ENCODE measurements around the gene MEF2C. TPM values are rescaled to one million over a fixed set of nuclear protein-coding genes. Genes with fewer than 3 reads are reported as not detected.

The MEF2C gene
- total RNA-seq, 2 experiments from 2014 or later: 0.06 to 0.19 TPM

- no peak overlapping the region for H3K27ac Mint-ChIP-seq
- no peaks in the 10 kb centered on the region for H3K9me3 Mint-ChIP-seq (ENCODE audit: low read depth)
- no peaks in the 10 kb centered on the region for H3K4me1 Mint-ChIP-seq
- DNase-seq: no peak
- H3K36me3 Mint-ChIP-seq: no peaks in the 10 kb centered on the region
- ATAC-seq: no peak
- H3K27me3 Mint-ChIP-seq: no peaks in the 10 kb centered on the region
- CTCF ChIA-PET: no interaction called here
- H3K4me3 Mint-ChIP-seq: no peak overlapping the region
Measured at GRCh38 chr5:88838500-88838899, 44.5 kb downstream of the MEF2C start.

- DNase-seq: no peak
- no peaks in the 10 kb centered on the region for H3K9me3 Mint-ChIP-seq (ENCODE audit: low read depth)
- CTCF ChIA-PET: no interaction called here
- H3K36me3 Mint-ChIP-seq: no peaks in the 10 kb centered on the region
- H3K27ac Mint-ChIP-seq: no peak overlapping the region
- no peak overlapping the region for H3K4me3 Mint-ChIP-seq
- no peak for ATAC-seq
- peaks cover 1% of the 10 kb centered on the region for H3K4me1 Mint-ChIP-seq
- H3K27me3 Mint-ChIP-seq: no peaks in the 10 kb centered on the region
Measured at GRCh38 chr5:88837817-88838216, 45.2 kb downstream of the MEF2C start.

- no peaks in the 10 kb centered on the region for H3K36me3 Mint-ChIP-seq
- no peaks in the 10 kb centered on the region for H3K27me3 Mint-ChIP-seq
- CTCF ChIA-PET: interaction anchor here (0.7 kb wide), 1 partner anchor 1293 kb away, joined by 4 read pairs; no protein-coding TSS in a partner anchor
- H3K9me3 Mint-ChIP-seq (ENCODE audit: low read depth): no peaks in the 10 kb centered on the region
- H3K27ac Mint-ChIP-seq: no peak overlapping the region
- ATAC-seq (no peak), DNase-seq (no peak)
- H3K4me1 Mint-ChIP-seq: peaks cover 1% of the 10 kb centered on the region
- no peak overlapping the region for H3K4me3 Mint-ChIP-seq
Measured at GRCh38 chr5:88837222-88837621, 45.8 kb downstream of the MEF2C start.

- H3K4me1 Mint-ChIP-seq: peaks cover 1% of the 10 kb centered on the region
- H3K4me3 Mint-ChIP-seq: no peak overlapping the region
- H3K36me3 Mint-ChIP-seq: no peaks in the 10 kb centered on the region
- H3K9me3 Mint-ChIP-seq (ENCODE audit: low read depth): no peaks in the 10 kb centered on the region
- no peak for ATAC-seq
- H3K27ac Mint-ChIP-seq: no peak overlapping the region
- DNase-seq: no peak
- H3K27me3 Mint-ChIP-seq: no peaks in the 10 kb centered on the region
- CTCF ChIA-PET: no interaction called here
Measured at GRCh38 chr5:88836195-88836838, 46.7 kb downstream of the MEF2C start.

GRCh38 chr5:88834499-88834898, 48.5 kb downstream of the MEF2C start:
- CTCF ChIA-PET: no interaction called here
- H3K4me3 Mint-ChIP-seq: no peak overlapping the region
- H3K36me3 Mint-ChIP-seq: no peaks in the 10 kb centered on the region
- H3K9me3 Mint-ChIP-seq (ENCODE audit: low read depth): no peaks in the 10 kb centered on the region
- no peak for DNase-seq
- H3K27ac Mint-ChIP-seq: no peak overlapping the region
- no peaks in the 10 kb centered on the region for H3K27me3 Mint-ChIP-seq
- H3K4me1 Mint-ChIP-seq: peaks cover 1% of the 10 kb centered on the region
- ATAC-seq: no peak

GRCh38 chr5:88834131-88834462, 48.9 kb downstream of the MEF2C start:
- Mint-ChIP-seq H3K27ac (no peak overlapping the region), H3K36me3 (no peaks in the 10 kb centered on the region), H3K27me3 (no peaks in the 10 kb centered on the region), H3K9me3 (ENCODE audit: low read depth) (no peaks in the 10 kb centered on the region), H3K4me3 (no peak overlapping the region), H3K4me1 (peaks cover 2% of the 10 kb centered on the region)
- CTCF ChIA-PET: no interaction called here
- DNase-seq (no peak), ATAC-seq (no peak)

- Mint-ChIP-seq H3K4me3 (no peak overlapping the region), H3K4me1 (peaks cover 5% of the 10 kb centered on the region), H3K9me3 (ENCODE audit: low read depth) (no peaks in the 10 kb centered on the region), H3K27me3 (no peaks in the 10 kb centered on the region), H3K27ac (no peak overlapping the region), H3K36me3 (no peaks in the 10 kb centered on the region)
- peak; percentile 53 for ATAC-seq
- CTCF ChIA-PET: no interaction called here
- no peak for DNase-seq
Measured at GRCh38 chr5:88833371-88834130, 49.4 kb downstream of the MEF2C start.

- CTCF ChIA-PET: no interaction called here
- Mint-ChIP-seq H3K4me3 (no peak overlapping the region), H3K4me1 (peaks cover 16% of the 10 kb centered on the region), H3K27me3 (no peaks in the 10 kb centered on the region), H3K36me3 (no peaks in the 10 kb centered on the region), H3K9me3 (ENCODE audit: low read depth) (no peaks in the 10 kb centered on the region), H3K27ac (no peak overlapping the region)
- DNase-seq (no peak), ATAC-seq (no peak)
Measured at GRCh38 chr5:88831816-88832215, 51.2 kb downstream of the MEF2C start.

GRCh38 chr5:88830567-88830966, 52.4 kb downstream of the MEF2C start:
- DNase-seq (no peak), ATAC-seq (no peak)
- H3K4me3 Mint-ChIP-seq: no peak overlapping the region
- H3K4me1 Mint-ChIP-seq: peaks cover 16% of the 10 kb centered on the region
- H3K36me3 Mint-ChIP-seq: no peaks in the 10 kb centered on the region
- no peak overlapping the region for H3K27ac Mint-ChIP-seq
- CTCF ChIA-PET: no interaction called here
- H3K27me3 Mint-ChIP-seq: no peaks in the 10 kb centered on the region
- no peaks in the 10 kb centered on the region for H3K9me3 Mint-ChIP-seq (ENCODE audit: low read depth)

- no peaks in the 10 kb centered on the region for H3K27me3 Mint-ChIP-seq
- no peak for DNase-seq
- CTCF ChIA-PET: no interaction called here
- peaks cover 16% of the 10 kb centered on the region for H3K4me1 Mint-ChIP-seq
- no peaks in the 10 kb centered on the region for H3K9me3 Mint-ChIP-seq (ENCODE audit: low read depth)
- no peak overlapping the region for H3K27ac Mint-ChIP-seq
- no peak for ATAC-seq
- H3K36me3 Mint-ChIP-seq: no peaks in the 10 kb centered on the region
- no peak overlapping the region for H3K4me3 Mint-ChIP-seq
Measured at GRCh38 chr5:88829775-88830174, 53.2 kb downstream of the MEF2C start.

- no peaks in the 10 kb centered on the region for H3K27me3 Mint-ChIP-seq
- no peak overlapping the region for H3K4me3 Mint-ChIP-seq
- no peak overlapping the region for H3K27ac Mint-ChIP-seq
- H3K4me1 Mint-ChIP-seq: peaks cover 16% of the 10 kb centered on the region
- H3K9me3 Mint-ChIP-seq (ENCODE audit: low read depth): no peaks in the 10 kb centered on the region
- no peak for DNase-seq
- CTCF ChIA-PET: interaction anchor here (0.9 to 1.2 kb wide), 2 partner anchors 9 to 10 kb away, joined by 3 to 5 read pairs; no protein-coding TSS in a partner anchor
- ATAC-seq: no peak
- no peaks in the 10 kb centered on the region for H3K36me3 Mint-ChIP-seq
Measured at GRCh38 chr5:88829054-88829453, 53.9 kb downstream of the MEF2C start.

- Mint-ChIP-seq H3K27me3 (no peaks in the 10 kb centered on the region), H3K4me1 (peaks cover 15% of the 10 kb centered on the region), H3K9me3 (ENCODE audit: low read depth) (no peaks in the 10 kb centered on the region), H3K36me3 (no peaks in the 10 kb centered on the region), H3K27ac (no peak overlapping the region), H3K4me3 (no peak overlapping the region)
- ATAC-seq: no peak
- CTCF ChIA-PET: interaction anchor here (1.2 kb wide), 1 partner anchor 9 kb away, joined by 5 read pairs; no protein-coding TSS in a partner anchor
- no peak for DNase-seq
Measured at GRCh38 chr5:88827997-88828396, 55.0 kb downstream of the MEF2C start.

- CTCF ChIA-PET: no interaction called here
- Mint-ChIP-seq H3K4me3 (no peak overlapping the region), H3K9me3 (ENCODE audit: low read depth) (no peaks in the 10 kb centered on the region), H3K27me3 (no peaks in the 10 kb centered on the region), H3K4me1 (peaks cover 15% of the 10 kb centered on the region), H3K27ac (no peak overlapping the region), H3K36me3 (no peaks in the 10 kb centered on the region)
- ATAC-seq: no peak
- no peak for DNase-seq
Measured at GRCh38 chr5:88826646-88827585, 56.1 kb downstream of the MEF2C start.
